ENCODE data around the gene SLC9A5. TPM values are rescaled to one million over a fixed set of nuclear protein-coding genes. Genes with fewer than 3 reads are reported as not detected.

Gene SLC9A5
- polyA plus RNA-seq, 1 donor: 1.5 TPM

DNA sequence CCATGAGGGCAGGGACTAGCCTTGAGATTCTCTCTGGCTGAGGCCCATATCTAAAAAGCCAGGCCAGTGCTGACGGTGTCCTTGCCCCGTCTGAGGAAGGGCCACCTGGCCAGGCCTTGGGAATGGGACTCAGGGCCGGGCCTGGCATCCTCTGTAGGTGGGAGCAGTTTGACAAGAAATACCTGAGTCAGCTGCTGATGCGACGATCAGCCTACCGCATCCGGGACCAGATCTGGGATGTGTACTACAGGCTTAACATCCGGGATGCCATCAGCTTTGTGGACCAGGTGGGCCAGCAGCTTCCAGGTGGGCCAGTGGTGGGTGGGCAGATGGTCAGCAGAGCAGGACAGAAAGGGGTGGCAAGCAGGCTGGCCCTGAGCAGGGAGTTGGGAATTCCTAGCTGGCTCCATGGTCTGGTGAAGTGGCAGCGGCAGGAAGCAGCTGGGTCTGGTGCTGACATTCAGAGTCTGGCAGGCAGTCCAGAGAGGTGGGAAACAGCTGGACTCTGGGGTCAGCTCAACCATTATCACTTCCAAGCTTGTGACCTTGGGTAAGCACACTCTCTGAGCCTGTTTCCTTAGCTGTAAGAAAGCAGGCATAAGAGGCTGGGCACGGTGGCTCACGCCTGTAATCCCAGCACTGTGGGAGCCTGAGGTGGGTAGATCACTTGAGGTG, 9.5 kb downstream of the SLC9A5 start:
- DNase-seq: no peak

DNA sequence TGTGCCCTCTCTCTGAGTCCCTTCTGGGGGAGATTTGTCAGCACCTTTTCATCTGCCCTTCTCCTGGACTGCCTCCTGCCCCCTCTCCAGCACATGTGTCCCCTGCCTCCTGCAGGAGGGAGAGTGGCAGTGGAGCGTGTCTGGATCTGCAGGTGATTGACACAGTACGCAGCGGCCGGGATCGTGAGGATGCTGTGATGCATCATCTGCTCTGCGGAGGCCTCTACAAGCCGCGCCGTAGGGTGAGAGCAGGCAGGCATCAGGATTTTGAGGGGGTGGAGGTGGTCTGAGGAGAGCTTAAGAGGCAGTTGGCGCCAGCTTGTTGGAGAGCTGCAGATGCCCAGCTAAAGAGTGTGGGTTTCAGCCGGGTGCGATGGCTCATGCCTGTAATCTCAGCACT, 10.9 kb downstream of the SLC9A5 start:
- no peak for DNase-seq

DNA sequence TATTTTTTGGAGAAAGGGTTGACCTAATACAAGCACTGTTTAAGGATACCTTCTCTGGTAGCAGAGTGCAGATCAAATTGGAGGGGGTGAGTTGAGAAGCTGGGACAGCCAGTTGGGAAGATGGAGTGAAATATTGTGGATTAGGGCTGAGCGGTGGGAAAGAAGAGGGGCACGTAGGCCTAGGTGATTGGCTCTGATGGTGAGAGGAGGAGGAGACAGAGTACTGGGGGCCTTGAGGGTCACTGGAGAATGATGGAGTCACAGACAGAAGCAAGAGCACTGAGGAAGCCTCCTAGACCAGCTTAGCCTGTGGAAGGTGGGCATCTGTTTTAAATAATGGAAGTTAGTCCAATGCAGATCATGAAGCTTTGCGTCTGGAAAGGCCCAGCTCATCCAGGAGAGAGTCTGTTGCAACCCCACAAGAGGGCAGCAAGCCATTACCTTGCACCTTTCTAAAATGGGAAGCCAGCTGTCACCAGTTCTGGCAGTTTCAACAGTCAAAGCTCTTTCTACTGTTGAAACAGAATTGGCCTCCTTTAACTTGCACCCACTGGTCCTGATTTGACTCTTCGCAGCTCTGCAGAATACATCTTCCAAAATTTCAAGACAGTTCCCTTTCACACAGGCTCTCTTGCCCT, 11.8 kb downstream of the SLC9A5 start:
- DNase-seq: no peak

DNA sequence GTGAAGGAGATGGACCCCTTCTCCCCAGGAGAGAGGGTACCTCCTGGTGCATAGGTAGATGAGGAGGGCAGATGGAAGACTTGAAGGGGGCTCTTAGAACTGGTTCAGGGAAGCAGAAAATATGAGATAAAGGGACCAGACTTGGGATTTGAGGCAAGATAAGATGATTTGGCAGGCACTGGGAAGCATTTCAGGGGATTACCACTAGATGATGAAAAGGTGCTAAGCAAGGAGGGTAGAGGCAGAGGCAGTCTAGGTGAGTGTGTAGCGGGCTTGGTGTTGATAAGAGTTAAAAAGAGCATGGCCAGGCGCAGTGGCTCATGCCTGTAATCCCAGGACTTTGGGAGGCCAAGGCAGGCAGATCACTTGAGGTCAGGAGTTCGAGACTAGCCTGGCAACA, 14.4 kb downstream of the SLC9A5 start:
- no peak for DNase-seq

DNA sequence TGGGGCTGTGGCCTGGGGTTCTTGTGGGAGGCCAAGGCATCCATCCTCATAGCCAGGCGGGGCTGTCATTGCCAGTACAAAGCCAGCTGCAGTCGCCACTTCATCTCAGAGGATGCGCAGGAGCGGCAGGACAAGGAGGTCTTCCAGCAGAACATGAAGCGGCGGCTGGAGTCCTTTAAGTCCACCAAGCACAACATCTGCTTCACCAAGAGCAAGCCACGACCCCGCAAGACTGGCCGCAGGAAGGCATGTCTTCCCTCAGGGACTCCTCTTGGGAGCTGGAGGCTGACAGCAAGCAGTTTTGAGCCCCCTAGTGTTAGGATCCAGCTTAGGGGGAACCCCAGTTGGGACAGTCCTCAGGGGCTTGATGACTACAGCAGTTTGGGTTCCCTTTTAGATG, 15.5 kb downstream of the SLC9A5 start:
- DNase-seq: no peak

DNA sequence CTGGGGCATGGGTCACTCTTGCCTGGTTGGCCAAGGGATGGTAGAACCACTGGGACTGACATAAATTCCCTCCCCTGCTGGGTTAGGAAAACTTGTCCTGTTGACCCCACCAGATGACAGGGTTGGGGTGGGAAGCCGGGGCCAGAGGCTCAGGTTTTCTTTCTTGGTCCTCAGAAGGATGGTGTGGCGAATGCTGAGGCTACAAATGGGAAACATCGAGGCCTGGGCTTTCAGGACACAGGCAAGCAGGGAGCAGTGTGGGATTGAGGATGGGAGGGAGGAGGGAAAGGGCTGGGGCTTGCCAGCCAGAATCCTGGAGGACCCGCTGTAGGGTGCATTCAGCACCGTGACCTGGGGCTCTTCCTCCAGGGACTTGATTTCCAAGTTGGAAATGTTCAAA, 16.1 kb downstream of the SLC9A5 start:
- no peak for DNase-seq

DNA sequence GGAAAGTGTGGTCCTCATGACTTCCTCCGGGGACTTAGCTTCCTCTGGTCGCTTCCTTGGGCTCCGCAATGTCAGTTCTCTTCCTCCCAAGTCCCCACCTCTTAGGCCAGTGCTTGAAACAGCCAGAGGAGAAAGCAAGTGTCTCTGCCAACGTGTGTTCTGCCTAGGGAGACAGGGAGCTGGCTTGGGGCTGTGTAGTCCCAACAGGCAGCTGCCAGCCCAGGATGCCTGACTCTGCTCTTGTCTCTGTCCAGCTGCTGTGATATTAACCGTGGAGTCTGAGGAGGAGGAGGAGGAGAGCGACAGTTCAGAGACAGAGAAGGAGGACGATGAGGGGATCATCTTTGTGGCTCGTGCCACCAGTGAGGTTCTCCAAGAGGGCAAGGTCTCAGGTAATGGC, 17.1 kb downstream of the SLC9A5 start:
- no peak for DNase-seq

DNA sequence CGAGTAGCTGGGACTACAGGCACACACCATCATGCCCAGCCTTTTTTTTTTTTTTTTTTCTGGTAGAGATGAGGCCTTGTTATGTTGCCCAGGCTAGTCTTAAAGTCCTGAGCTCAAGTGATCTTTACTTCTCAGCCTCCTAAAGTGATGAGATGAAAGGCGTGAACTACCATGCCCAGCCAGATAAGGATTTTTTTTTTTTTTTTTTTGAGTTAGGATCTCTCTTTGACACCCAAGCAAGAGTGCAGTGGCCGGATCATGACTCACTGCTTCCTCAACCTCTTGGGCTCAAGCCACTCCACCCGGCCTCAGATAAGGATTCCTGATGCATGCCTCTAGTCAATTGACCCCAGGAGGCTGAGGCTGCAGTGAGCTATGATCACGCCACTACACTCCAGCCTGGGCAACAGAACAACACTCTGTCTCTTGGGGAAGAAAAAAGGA, 19.4 kb downstream of the SLC9A5 start:
- no peak for DNase-seq

DNA sequence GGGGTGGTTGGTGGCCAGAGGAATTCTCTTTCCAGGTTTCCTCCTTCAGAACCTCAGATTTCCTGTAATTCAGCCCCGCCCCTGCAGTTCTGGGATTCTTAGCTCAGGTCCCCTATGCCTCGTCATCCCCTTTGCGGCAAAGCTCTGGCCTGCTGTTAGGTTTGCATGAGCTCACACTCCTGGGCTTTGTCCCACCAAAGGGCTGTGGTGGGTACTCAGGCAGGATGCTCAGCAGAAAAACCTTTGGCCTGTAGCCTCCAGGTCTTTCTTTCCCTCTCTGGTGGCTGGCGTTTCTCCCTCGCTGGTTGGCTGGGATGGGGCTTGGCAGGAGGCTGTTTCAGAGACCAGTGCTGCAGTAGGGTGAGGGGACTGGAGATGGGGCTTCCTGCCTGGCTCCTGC, 21.0 kb downstream of the SLC9A5 start:
- DNase-seq: no peak

DNA sequence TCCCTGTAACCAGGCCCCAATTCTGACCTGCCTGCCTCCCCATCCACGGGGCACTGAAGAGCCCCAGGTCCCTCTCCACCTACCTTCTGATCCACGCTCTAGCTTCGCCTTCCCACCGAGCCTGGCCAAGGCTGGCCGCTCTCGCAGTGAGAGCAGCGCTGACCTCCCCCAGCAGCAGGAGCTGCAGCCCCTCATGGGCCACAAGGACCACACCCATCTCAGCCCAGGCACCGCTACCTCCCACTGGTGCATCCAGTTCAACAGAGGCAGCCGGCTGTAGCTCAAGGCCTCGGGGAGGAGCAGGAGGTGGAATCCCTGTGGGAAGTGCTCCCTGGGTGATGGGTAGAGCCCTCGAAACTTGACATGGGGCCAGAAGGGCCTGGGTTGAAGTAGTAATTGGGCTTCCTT, 22.2 kb downstream of the SLC9A5 start:
- DNase-seq: no peak

DNA sequence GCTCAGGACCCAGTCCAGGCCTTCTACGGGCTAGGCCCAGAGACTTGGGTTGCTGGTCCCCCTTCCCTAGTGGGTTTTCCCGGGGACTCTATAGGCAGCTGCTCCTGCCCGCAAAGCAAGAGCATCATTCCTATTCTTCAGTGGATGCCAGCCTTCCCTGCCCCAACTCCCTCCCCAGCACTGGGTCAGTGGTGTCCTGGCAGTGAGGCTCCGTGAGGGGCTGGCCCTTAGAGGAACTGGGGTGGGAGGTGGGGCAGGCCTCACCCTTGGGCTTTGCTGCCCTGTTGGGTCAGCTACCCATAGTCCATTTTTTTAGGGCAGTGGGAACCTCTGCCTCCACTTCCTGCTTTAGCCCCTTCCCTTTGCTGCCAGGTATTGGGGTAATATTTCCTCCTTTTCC, 22.7 kb downstream of the SLC9A5 start:
- DNase-seq: no peak

DNA sequence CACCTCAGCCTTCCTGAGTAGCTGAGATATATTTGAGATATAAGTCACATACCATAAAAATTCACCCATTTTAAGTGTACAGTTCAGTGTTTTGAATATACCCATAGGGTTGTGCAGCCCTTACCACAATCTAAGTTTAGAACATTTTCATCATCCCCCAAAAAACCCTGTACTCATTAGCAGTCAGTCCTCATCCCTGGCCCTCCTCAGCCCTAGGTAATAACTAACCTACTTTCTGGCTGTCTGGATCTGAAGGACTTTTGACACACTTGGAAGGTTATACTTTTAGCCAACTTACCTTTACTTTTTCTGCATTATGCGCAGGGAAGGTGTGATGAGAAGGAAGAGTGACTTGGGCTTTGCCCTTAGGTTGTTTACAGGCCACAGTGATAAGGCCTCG, 26.5 kb downstream of the SLC9A5 start:
- DNase-seq: no peak

DNA sequence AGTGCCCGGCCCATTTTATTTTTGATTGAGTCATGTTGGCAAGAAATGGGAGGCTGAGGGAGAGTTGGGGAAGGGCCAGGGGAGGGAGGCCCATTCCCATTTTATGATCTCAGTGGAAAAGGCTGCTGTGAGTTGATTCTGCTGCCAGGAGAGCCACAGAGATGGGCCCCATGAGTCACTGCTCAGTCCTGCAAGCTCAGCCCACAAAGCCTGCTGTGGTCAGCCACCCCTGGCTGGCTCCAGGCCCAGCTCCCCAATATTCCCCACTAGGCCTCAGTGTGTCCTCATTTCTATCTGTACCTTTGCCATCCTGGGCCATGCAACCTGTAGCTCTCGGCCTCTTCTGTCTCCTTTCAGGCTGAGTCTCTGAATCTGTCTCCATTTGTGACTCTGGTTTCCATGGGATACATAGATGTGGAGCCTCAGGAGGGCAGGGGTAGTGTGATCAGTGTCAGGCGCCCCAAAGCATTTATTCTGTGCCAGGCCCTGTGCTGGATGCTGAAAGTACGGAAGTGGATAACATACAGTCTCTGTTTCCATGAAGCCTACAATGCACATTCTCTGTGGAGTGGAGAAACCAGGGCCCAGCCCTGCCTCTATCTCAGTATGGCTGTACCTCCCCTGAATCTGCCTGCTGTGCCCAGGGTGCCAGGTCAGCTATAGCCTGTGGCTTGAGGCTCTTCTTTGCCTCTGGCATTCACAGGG, 28.7 kb downstream of the SLC9A5 start:
- DNase-seq: no peak

DNA sequence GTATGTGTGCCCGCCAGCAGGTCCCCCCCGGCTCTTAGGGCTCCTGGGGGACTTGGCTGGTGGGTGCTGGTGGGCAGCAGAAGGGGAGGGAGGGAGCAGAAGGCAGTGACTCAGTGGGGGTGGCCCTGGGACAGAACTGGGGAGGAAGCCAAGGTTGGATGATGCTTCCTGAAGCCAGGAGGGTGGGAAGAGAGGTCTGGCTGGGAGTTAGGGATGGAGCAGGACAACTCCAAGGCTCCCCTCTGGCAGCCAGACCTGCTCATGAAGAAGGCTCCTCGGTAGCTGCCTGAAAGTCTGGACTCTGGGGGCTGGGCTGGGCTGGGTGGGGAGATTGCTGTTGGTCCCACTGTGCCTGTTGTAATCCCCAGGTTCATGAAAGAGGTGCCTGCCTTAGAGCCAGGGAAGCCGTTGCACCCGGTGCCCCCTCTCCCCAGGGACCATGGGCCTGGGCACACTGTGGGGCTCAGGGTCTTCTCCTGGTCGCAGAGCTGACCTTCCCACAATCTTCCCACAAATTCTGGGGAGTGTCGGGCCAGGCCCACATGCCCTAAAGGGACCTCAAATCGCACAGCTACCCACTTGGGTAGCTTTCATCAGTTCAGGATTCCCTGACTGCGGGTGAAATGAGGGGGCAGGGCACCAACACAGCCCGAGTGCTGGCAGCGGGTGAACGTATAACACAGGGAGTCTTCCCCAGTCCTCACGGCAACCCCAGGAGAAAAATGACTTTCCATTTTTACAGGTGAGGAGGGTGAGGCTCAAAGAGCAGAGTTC, 29.4 kb downstream of the SLC9A5 start:
- DNase-seq: no peak

DNA sequence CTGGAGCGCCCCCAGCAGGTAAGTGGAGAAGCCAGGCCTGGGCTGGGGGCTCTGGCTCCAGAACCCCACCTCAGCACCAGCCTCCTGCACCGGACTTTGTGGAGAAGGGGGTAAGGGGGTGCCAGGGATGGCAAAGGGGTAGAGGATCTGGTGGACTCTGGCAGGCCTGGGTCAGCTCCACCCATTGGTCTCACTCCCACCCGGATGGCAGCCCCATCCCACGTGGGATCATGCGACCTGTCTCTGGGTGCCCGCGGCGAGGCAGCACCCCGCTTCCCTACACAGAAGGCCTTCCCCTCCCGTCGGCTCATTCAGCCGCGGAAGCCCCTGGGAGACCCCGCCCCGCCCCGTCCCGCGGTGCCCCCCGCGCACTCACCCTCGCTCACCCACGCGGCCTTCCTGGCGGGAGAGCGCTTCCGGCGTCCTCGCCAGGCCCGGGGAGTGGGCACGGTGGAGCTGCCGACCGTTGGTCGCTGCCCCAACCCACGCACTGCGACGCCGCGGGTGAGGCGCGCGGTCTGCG, 30.1 kb downstream of the SLC9A5 start:
- DNase-seq: no peak

DNA sequence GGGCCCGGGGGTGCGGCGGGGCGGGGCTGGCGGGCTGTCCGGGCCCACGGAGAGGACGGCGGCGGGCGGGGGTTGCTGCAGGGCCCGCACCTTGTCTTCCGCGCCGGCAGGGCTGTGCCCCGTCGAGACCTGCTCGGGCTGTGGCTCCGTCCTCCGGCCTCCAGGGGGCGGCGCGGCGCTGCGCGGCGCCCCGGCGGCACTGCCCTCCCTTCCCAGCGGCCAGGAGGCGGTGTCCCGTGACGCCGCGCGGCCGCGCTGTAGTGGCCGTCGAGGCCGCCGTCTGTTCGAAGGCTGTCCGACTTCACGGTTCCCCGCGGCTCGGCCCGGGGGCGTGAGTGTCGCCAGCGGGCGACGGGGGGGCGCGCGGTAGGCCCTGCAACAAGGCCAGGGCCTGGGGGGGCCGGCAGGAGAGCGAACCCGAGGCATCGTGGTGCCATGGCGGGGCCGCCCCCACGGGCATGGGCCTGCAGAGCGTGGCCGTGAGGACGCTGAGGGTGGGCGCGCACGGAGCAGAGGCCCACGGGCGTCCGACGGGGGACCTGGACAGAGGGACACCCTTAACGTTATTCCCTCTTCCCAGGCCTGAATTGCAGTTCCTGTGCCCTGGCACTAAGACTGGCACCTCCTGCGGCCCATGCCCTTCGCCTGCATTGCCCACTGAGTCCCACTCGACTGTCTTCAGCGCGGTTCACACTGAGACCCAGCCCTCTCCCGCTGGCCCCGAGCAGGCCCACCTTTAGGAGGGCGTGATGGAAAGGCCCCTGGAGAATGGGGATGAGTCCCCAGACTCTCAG, 30.7 kb downstream of the SLC9A5 start, which contains the start of gene PLEKHG4:
PLEKHG4 (plus strand) TSS at position 237 of the 794 bp plus-strand sequence; CDS start at position 750, 513 bp downstream.
- DNase-seq: peak; percentile 84

DNA sequence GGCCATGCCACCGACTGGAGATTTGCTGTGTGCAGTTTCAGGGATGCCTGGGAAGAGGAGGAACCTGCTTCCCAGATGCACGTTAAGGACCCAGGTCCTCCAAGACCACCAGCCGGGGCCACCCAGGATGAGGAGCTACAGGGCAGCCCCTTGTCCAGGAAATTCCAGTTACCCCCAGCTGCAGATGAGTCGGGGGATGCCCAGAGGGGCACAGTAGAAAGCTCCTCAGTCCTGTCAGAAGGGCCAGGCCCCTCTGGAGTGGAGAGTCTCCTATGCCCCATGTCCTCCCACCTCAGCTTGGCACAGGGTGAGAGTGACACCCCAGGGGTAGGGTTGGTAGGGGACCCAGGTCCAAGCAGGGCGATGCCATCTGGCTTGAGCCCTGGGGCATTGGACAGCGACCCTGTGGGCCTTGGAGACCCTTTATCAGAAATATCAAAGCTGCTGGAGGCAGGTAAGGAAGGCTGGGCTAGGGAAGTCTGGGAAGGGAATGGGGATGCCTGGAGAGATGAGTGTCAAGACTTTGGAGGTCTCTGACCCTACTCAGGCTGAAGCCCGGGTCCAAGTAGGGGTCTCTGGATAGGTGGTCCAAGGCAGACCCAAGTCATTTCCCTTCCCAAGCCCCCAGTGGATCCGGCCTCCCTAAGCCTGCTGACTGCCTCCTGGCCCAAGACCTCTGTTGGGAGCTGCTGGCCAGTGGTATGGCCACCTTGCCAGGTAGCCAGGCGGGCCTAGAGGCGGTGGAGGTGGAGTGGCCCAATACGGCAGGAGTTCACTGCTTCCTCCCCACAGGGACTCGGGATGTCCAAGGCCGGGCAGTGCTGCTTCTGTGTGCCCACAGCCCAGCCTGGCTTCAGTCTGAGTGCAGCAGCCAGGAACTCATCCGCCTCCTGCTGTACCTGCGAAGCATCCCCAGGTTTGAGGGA, 31.6 kb downstream of the SLC9A5 start:
- no peak for DNase-seq

DNA sequence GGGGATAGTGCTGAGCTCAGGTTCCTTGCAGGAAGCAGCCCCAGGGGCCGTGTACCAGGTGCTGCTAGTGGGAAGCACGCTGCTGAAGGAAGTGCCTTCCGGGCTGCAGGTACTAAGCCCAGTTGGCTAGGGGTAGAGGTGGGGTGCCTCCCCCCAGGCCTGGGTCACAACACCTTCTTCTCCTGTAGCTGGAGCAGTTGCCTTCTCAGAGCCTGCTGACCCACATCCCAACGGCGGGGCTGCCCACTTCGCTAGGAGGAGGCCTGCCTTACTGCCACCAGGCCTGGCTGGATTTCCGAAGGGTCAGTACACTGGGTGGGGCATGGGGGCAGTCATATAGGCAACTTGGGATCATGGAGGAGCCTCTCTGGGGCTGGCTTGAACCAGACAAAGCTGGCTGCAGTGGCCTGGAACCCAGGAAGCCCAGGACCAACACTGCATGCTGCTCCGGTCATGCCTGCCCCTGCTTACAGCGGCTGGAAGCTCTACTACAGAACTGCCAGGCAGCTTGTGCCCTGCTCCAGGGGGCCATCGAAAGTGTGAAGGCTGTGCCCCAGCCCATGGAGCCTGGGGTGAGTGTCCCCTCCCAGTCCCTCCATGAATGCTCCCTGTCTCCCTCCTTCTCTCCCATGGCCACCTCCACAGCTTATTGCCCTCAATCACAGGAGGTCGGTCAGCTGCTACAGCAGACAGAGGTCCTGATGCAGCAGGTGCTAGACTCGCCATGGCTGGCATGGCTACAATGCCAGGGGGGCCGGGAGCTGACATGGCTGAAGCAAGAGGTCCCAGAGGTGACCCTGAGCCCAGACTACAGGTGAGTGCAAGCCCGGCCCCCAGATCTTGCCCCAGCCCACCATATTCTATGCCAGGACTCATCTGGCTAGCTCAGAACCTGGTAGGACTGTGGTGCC, 33.0 kb downstream of the SLC9A5 start:
- DNase-seq: no peak

DNA sequence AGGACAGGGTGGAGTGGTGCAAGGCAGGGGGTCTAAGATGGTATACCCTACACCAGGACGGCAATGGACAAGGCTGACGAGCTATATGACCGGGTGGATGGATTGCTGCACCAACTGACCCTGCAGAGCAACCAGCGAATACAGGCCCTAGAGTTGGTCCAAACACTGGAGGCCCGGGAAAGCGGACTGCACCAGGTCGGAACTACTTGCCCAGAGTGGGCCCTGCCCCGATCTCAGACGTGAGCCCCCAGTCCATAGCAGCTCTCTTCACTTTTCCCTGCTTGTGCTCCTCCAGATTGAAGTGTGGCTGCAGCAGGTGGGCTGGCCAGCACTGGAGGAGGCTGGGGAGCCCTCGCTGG, 33.6 kb downstream of the SLC9A5 start:
- no peak for DNase-seq
